Measurements from ENCODE around the gene PBRM1. TPM values are rescaled to one million over a fixed set of nuclear protein-coding genes. Genes with fewer than 3 reads are reported as not detected.
A peak's percentile ranks its signal among the peaks of the same experiment; 100 is the strongest.

The PBRM1 gene
- total RNA-seq, 1 experiment from 2014 or later, result 74.2 TPM

DNA sequence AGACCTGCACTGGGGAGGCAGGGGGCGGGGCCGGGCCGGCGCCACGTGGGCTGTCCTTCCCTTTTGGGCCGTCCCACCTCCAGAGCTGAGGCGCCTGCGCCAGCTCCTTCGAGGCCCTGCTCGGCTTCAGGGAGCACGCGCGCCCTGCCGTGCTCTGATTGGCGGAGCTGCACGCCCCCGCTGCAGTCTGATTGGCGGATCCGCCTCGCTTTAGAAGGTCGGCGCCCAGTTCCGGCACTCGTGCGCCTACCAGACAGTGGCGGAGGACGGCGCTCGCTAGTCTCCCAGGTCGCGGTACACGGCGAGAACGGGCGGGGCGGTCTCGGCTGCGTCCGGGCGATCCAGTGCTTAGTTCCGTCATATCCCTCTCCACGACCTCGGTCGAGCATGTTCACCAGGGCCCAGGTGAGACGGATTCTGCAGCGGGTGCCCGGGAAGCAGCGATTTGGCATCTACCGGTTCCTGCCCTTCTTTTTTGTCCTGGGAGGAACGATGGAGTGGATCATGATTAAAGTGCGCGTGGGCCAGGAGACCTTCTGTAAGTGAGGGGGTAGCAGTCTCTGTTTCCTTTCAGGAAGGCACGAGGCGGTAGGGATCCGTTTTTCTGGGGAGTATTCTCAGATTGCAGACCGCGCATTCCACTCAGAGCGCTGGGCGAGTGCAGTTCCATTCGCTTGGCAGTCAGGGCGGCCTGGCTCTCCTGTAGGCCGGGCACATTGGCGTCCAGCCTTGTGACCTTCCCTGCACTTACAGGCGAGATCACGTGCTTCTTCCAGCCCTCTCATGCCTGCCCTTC lies 149.1 kb downstream of the PBRM1 start, which contains the start of gene UQCC5:
Gene UQCC5 (plus strand): TSS at position 237 of the 796 bp plus-strand sequence. CDS start 151 bp downstream, at position 388.
- peak; percentile 99 for DNase-seq
- no peak within 1 kb of the TSS for H4K5ac ChIP-seq (ENCODE audit: insufficient read length, low read depth, low read length)
- Mint-ChIP-seq H3K4me1 (peaks cover 45 to 49% of the 10 kb centered on the region in 2 experiments), H3K36me3 (ENCODE audit: insufficient read depth in 1 of 3, low read depth in 3 of 3) (peaks cover 17 to 37% (median 23%) of the 10 kb centered on the region in 3 experiments), H3K9me3 (no peaks in the 10 kb centered on the region), H3K27me3 (ENCODE audit: low read depth) (no peaks in the 10 kb centered on the region), H3K27ac (peak within 1 kb of the TSS; percentile 98 to 99 (median 99)), H3K4me3 (peak within 1 kb of the TSS; percentile 98 to 99)
- peak within 1 kb of the TSS; percentile 14 for H3K18ac ChIP-seq (ENCODE audit: insufficient read length, low read depth, low read length)
- TF ChIP-seq CTCF (conservative IDR thresholded peaks at IDR 0.05), result 0 out of 3 replicates have a peak, but pooled peaks have one; percentile 11
- 0 out of 2 replicates have a peak within 1 kb of the TSS, but pooled peaks have one; percentile 4 for H3K14ac ChIP-seq (ENCODE audit: insufficient read depth, low read length)
- no peaks in the 10 kb centered on the region for H4K20me1 ChIP-seq (ENCODE audit: control insufficient read depth, insufficient read depth, insufficient read length)
- peaks cover 14% of the 10 kb centered on the region; the same call in 1 of the 2 replicates for H3K79me2 ChIP-seq (ENCODE audit: insufficient read depth, low read length)
- H3K79me1 ChIP-seq (ENCODE audit: insufficient read depth, low read depth, low read length, poor library complexity, severe bottlenecking), result peaks cover 6% of the 10 kb centered on the region
- H2BK15ac ChIP-seq (ENCODE audit: low read depth, low read length), result no peak within 1 kb of the TSS
- H4K91ac ChIP-seq (ENCODE audit: insufficient read length, low read depth, low read length), result no peak within 1 kb of the TSS
- H3K4me2 ChIP-seq (ENCODE audit: insufficient read depth, insufficient read length, low read length), result peak within 1 kb of the TSS; percentile 93
- H3K23ac ChIP-seq (ENCODE audit: insufficient read length, low read depth, low read length), result no peak within 1 kb of the TSS
- no peaks in the 10 kb centered on the region for H3K27me3 ChIP-seq (ENCODE audit: insufficient read depth, low read length)
- H3K4me1 ChIP-seq (ENCODE audit: insufficient read depth, low read length), result peaks cover 6% of the 10 kb centered on the region
- no CpG with 5 or more reads among the region's 65 CpGs for WGBS (ENCODE audit: extremely low coverage, insufficient read length, low lambda C conversion rate)
- H2BK5ac ChIP-seq (ENCODE audit: insufficient read length, low read length), result no peak within 1 kb of the TSS
- no peak within 1 kb of the TSS for H2BK120ac ChIP-seq (ENCODE audit: low read depth, low read length, poor library complexity, severe bottlenecking)
- no peak within 1 kb of the TSS for H2AK5ac ChIP-seq (ENCODE audit: insufficient read length, low read length)
- no peak within 1 kb of the TSS for H2AFZ ChIP-seq (ENCODE audit: low read length)
- H3K4ac ChIP-seq (ENCODE audit: low read depth, low read length), result no peak within 1 kb of the TSS
- peaks cover 24% of the 10 kb centered on the region for H3K23me2 ChIP-seq (ENCODE audit: insufficient read length, low read depth, low read length, poor library complexity, severe bottlenecking)
- H3K9me3 ChIP-seq (ENCODE audit: control insufficient read depth, low read depth, low read length), result no peaks in the 10 kb centered on the region
- H3K27ac ChIP-seq (ENCODE audit: insufficient read length, low read depth, low read length), result no peak within 1 kb of the TSS
- H2BK20ac ChIP-seq (ENCODE audit: low read depth, low read length, poor library complexity, severe bottlenecking), result no peak within 1 kb of the TSS
- no peak within 1 kb of the TSS for H2BK12ac ChIP-seq (ENCODE audit: insufficient read length, low read depth, low read length)
- H3K9ac ChIP-seq (ENCODE audit: extremely low read depth, insufficient read length, low read length), result peak within 1 kb of the TSS; percentile 74
- no peak within 1 kb of the TSS for H3T11ph ChIP-seq (ENCODE audit: low read length)
- H4K8ac ChIP-seq (replicated peaks; ENCODE audit: insufficient read length, low read depth, low read length), result no peak within 1 kb of the TSS
- H3K56ac ChIP-seq (ENCODE audit: insufficient read length, low read depth, low read length), result no peak within 1 kb of the TSS

Data from H9 (cell line).